GM23338 (cell line): ENCODE results near the gene MAGI1. TPM values are rescaled to one million over a fixed set of nuclear protein-coding genes. Genes with fewer than 3 reads are reported as not detected.

ENCODE experiments used
- ATAC-seq: fragments of 200-7000 bp; cut with Tn5 transposase; 3 replicates; pipeline ENCODE4 v1.9.1; 2020
- DNase-seq: peaks from one replicate; pipeline ENCODE4 v3.0.0-alpha.2; 2015; ENCODE audit warnings: low spot score
- H2AFZ ChIP-seq: fragments of 200-600 bp; sonication (generic); 2 replicates; pipeline ENCODE4 v1.8.0; 2016; ENCODE audit warnings: antibody characterized with exemption, mild to moderate bottlenecking, moderate library complexity
- H3F3A ChIP-seq: fragments of 200-600 bp; sonication (generic); replicated peaks from 2 replicates; pipeline ENCODE4 v1.8.0; 2017; ENCODE audit warnings: antibody characterized with exemption, mixed run types, low read depth
- H3K27ac ChIP-seq: fragments of 200-600 bp; sonication (generic); 2 replicates; pipeline ENCODE4 v1.6.1; 2016; ENCODE audit warnings: low read depth
- H3K27me3 ChIP-seq: fragments of 200-600 bp; sonication (generic); 2 replicates; pipeline ENCODE4 v1.8.0; 2016; ENCODE audit warnings: mild to moderate bottlenecking, mixed run types, moderate library complexity; ENCODE audit not compliant: insufficient read depth
- H3K36me3 ChIP-seq: fragments of 200-600 bp; sonication (generic); 2 replicates; pipeline ENCODE4 v1.8.0; 2016; ENCODE audit warnings: mild to moderate bottlenecking; ENCODE audit not compliant: insufficient read depth
- H3K4me1 ChIP-seq: fragments of 200-600 bp; sonication (generic); 2 replicates; pipeline ENCODE4 v1.8.0; 2016; ENCODE audit warnings: mild to moderate bottlenecking, moderate library complexity; ENCODE audit not compliant: insufficient read depth
- H3K4me2 ChIP-seq: fragments of 200-600 bp; sonication (generic); 2 replicates; pipeline ENCODE4 v1.7.1; 2017; ENCODE audit warnings: mixed run types
- H3K4me3 ChIP-seq: fragments of 200-600 bp; sonication (generic); 2 replicates; pipeline ENCODE4 v1.6.1; 2016; ENCODE audit warnings: mixed run types
- H3K79me2 ChIP-seq: fragments of 200-600 bp; sonication (generic); replicated peaks from 2 replicates; pipeline ENCODE4 v1.8.0; 2017; ENCODE audit warnings: mild to moderate bottlenecking; ENCODE audit not compliant: insufficient read depth
- H3K9me2 ChIP-seq: fragments of 200-600 bp; sonication (generic); 2 replicates; pipeline ENCODE4 v1.8.0; 2017; ENCODE audit not compliant: insufficient read depth
- H4K20me1 ChIP-seq: fragments of 200-600 bp; sonication (generic); replicated peaks from 2 replicates; pipeline ENCODE4 v1.8.0; 2017; ENCODE audit warnings: mild to moderate bottlenecking; ENCODE audit not compliant: insufficient read depth
- H3K27ac Mint-ChIP-seq: 2 replicates; pipeline ENCODE4 v1.8.0; 2020; ENCODE audit warnings: inconsistent platforms, mild to moderate bottlenecking, moderate library complexity, mixed read lengths
- H3K27me3 Mint-ChIP-seq: 3 replicates; pipeline ENCODE4 v1.8.0; 2022; ENCODE audit warnings: low read depth, mild to moderate bottlenecking, moderate library complexity, mixed read lengths, inconsistent platforms; ENCODE audit not compliant: insufficient read depth, poor library complexity
- H3K36me3 Mint-ChIP-seq: 3 replicates; pipeline ENCODE4 v1.8.0; 2021; ENCODE audit warnings: low read depth, mild to moderate bottlenecking, inconsistent platforms, moderate library complexity, mixed read lengths
- H3K4me1 Mint-ChIP-seq: 3 replicates; pipeline ENCODE4 v1.8.0; 2020; ENCODE audit warnings: mild to moderate bottlenecking, inconsistent platforms, mixed read lengths
- H3K4me3 Mint-ChIP-seq: 3 replicates; pipeline ENCODE4 v1.8.0; 2021; ENCODE audit warnings: moderate library complexity, mild to moderate bottlenecking, inconsistent platforms, mixed read lengths
- H3K9me3 Mint-ChIP-seq: 3 replicates; pipeline ENCODE4 v1.8.0; 2020; ENCODE audit warnings: moderate library complexity, mild to moderate bottlenecking, inconsistent platforms, mixed read lengths
- CREB1 ChIP-seq: fragments of 250-450 bp; sonication (Bioruptor Pico); IDR thresholded peaks from 2 replicates; pipeline ENCODE4 v1.5.0; 2020; ENCODE audit warnings: low read depth, mild to moderate bottlenecking, moderate library complexity
- CTCF ChIP-seq, 2 experiments: fragments of 200-600 bp in 1 of 2; sonication (generic) in 1 of 2; conservative IDR thresholded peaks; 2 replicates each; pipeline versions ENCODE4 v1.5.1 to v1.6.1; 2016 to 2017; ENCODE audit warnings: antibody characterized with exemption in 2 of 2, low read depth in 2 of 2, mild to moderate bottlenecking in 2 of 2, moderate library complexity in 1 of 2
- ETS1 ChIP-seq: IDR thresholded peaks from 2 replicates; pipeline ENCODE4 v1.6.1; 2016; ENCODE audit warnings: antibody characterized with exemption
- EZH2 ChIP-seq: fragments of 200-600 bp; sonication (generic); IDR thresholded peaks from one replicate; pipeline ENCODE4 v1.8.0; 2017; ENCODE audit warnings: antibody characterized with exemption, mild to moderate bottlenecking, low read depth; ENCODE audit not compliant: unreplicated experiment
- EZH2phosphoT487 ChIP-seq: fragments of 200-600 bp; sonication (generic); IDR thresholded peaks from one replicate; pipeline ENCODE4 v1.8.1; 2018; ENCODE audit warnings: antibody characterized with exemption; ENCODE audit not compliant: unreplicated experiment
- JUNB ChIP-seq: IDR thresholded peaks from one replicate; pipeline ENCODE4 v1.6.1; 2016; ENCODE audit warnings: antibody characterized with exemption; ENCODE audit not compliant: unreplicated experiment
- NANOG ChIP-seq: IDR thresholded peaks from 2 replicates; pipeline ENCODE4 v1.6.1; 2016; ENCODE audit warnings: antibody characterized with exemption, borderline replicate concordance
- POLR2AphosphoS5 ChIP-seq: IDR thresholded peaks from 2 replicates; pipeline ENCODE4 v1.6.1; 2016; ENCODE audit warnings: antibody characterized with exemption, low read depth
- REST ChIP-seq: IDR thresholded peaks from one replicate; pipeline ENCODE4 v1.6.1; 2018; ENCODE audit warnings: antibody characterized with exemption; ENCODE audit not compliant: unreplicated experiment
- STAT1 ChIP-seq: IDR thresholded peaks from one replicate; pipeline ENCODE4 v1.6.1; 2016; ENCODE audit warnings: antibody characterized with exemption; ENCODE audit not compliant: unreplicated experiment
- ZNF114 ChIP-seq: fragments of 250-450 bp; sonication (Bioruptor Pico); IDR thresholded peaks from 2 replicates; pipeline ENCODE4 v1.5.0; 2020; ENCODE audit warnings: mild to moderate bottlenecking, moderate library complexity
- ZNF331 ChIP-seq: fragments of 250-450 bp; sonication (Bioruptor Pico); IDR thresholded peaks from 2 replicates; pipeline ENCODE4 v1.5.0; 2020; ENCODE audit warnings: low read depth, mild to moderate bottlenecking, moderate library complexity
- ZNF462 ChIP-seq: fragments of 250-450 bp; sonication (Bioruptor Pico); IDR thresholded peaks from 2 replicates; pipeline ENCODE4 v1.5.0; 2020; ENCODE audit warnings: mild to moderate bottlenecking, moderate library complexity
- polyA plus RNA-seq: library from polyadenylated mRNA; unstranded; fragments of >200 nt; fragmentation: Nextera tagmentation; extraction: Ambion mirVana; gene quantifications from 2 replicates; pipeline ENCODE4 v1.2.1, GENCODE V29; 2016
- total RNA-seq: library from RNA; depleted of rRNA; stranded (reverse); fragments of >200 nt; shearing (Covaris generic); gene quantifications from 2 replicates; pipeline ENCODE4 v1.2.3, GENCODE V29; 2014

MAGI1 gene
- total and polyA plus RNA-seq, 2 experiments from 2014 or later = 27.4 to 71.2 TPM

DNA sequence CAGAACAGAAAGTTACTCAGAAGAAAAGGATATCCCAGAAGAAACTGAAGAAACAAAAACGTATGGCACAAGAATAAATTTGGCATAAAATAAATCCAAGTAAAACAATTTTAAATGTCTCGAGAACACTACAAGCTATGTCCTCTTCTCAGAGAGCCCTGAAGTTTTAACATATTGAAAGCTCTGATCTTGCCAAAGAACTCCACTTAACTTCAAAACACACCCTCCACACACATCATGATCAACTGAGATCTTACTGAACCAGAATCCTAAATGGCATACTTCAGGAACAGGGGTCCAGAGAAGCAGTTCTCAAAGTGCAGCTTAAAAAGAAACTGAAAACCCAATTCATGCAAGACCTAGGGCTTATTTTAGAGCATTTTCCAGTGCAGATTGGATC is 194.3 kb downstream of the MAGI1 start:
- DNase-seq (no peak), ATAC-seq (no peak)
- Mint-ChIP-seq H3K27me3 (no peaks in the 10 kb centered on the region), H3K36me3 (no peaks in the 10 kb centered on the region), H3K4me1 (no peaks in the 10 kb centered on the region; the same call in 2 of the 3 replicates), H3K4me3 (no peak overlapping the region), H3K27ac (no peak overlapping the region), H3K9me3 (no peaks in the 10 kb centered on the region)
- no peaks in the 10 kb centered on the region for H3K9me2 ChIP-seq
- H3K4me2 ChIP-seq = no peak overlapping the region
- peaks cover 33% of the 10 kb centered on the region for H4K20me1 ChIP-seq
- peaks cover 4% of the 10 kb centered on the region; the same call in 1 of the 2 replicates for H3K4me1 ChIP-seq
- no peaks in the 10 kb centered on the region for H3F3A ChIP-seq
- peaks cover 40% of the 10 kb centered on the region for H3K79me2 ChIP-seq
- no peaks in the 10 kb centered on the region for H3K27me3 ChIP-seq
- no peak overlapping the region for H2AFZ ChIP-seq
- H3K27ac ChIP-seq = no peak overlapping the region
- no peak for TF ChIP-seq ZNF462 (CRISPR knock-in tag)
- no peak for TF ChIP-seq JUNB
- TF ChIP-seq ZNF331 (CRISPR knock-in tag) = no peak
- no peak for TF ChIP-seq ETS1
- TF ChIP-seq EZH2 = no peak
- TF ChIP-seq CREB1 (CRISPR knock-in tag) = no peak
- no peak for TF ChIP-seq REST
- no peak for TF ChIP-seq POLR2AphosphoS5
- no peak for TF ChIP-seq NANOG
- no peak for TF ChIP-seq CTCF (conservative IDR thresholded peaks at IDR 0.05; ENCODE audit: low read depth in 2 of 2)
- no peak for TF ChIP-seq EZH2phosphoT487
- TF ChIP-seq ZNF114 (CRISPR knock-in tag) = no peak
- no peak for TF ChIP-seq STAT1
- no peaks in the 10 kb centered on the region for H3K36me3 ChIP-seq
- no peak overlapping the region for H3K4me3 ChIP-seq
